MM.1S (cell line): ENCODE measurements around the gene RSBN1.

Experiments used
- DNase-seq: peaks from one replicate; pipeline ENCODE4 v3.0.0-alpha.2; 2015
- H2AFZ ChIP-seq: fragments of 300-600 bp; sonication (generic); 2 replicates; pipeline ENCODE4 v1.6.0; 2016; ENCODE audit warnings: antibody characterized with exemption, low read length
- H3F3A ChIP-seq: fragments of 300-600 bp; sonication (generic); 2 replicates; pipeline ENCODE4 v1.6.1; 2016; ENCODE audit warnings: mild to moderate bottlenecking, antibody characterized with exemption, low read length, moderate library complexity, mixed read lengths; ENCODE audit not compliant: insufficient read depth
- H3K27ac ChIP-seq: fragments of 300-600 bp; sonication (generic); 2 replicates; pipeline ENCODE4 v1.5.1; 2016; ENCODE audit warnings: mild to moderate bottlenecking, low read length
- H3K27me3 ChIP-seq: fragments of 300-600 bp; sonication (generic); replicated peaks from 2 replicates; pipeline ENCODE4 v1.6.0; 2016; ENCODE audit warnings: low read length; ENCODE audit not compliant: insufficient read depth
- H3K36me3 ChIP-seq: fragments of 300-600 bp; sonication (generic); replicated peaks from 2 replicates; pipeline ENCODE4 v1.6.1; 2016; ENCODE audit warnings: mild to moderate bottlenecking, low read length, mixed read lengths; ENCODE audit not compliant: insufficient read depth
- H3K4me1 ChIP-seq: fragments of 300-600 bp; sonication (generic); 2 replicates; pipeline ENCODE4 v1.6.1; 2016; ENCODE audit warnings: low read length, mixed read lengths
- H3K4me2 ChIP-seq: fragments of 300-600 bp; sonication (generic); 2 replicates; pipeline ENCODE4 v1.6.0; 2016; ENCODE audit warnings: low read depth, low read length
- H3K4me3 ChIP-seq: fragments of 300-600 bp; sonication (generic); 2 replicates; pipeline ENCODE4 v1.5.1; 2016; ENCODE audit warnings: low read length, mixed read lengths
- H3K79me2 ChIP-seq: fragments of 300-600 bp; sonication (generic); 2 replicates; pipeline ENCODE4 v1.6.1; 2016; ENCODE audit warnings: mixed run types, low read length, mixed read lengths
- H3K9ac ChIP-seq: fragments of 300-600 bp; sonication (generic); 2 replicates; pipeline ENCODE4 v1.6.1; 2016; ENCODE audit warnings: low read length, mixed read lengths
- H3K9me2 ChIP-seq: fragments of 300-600 bp; sonication (generic); replicated peaks from 2 replicates; pipeline ENCODE4 v1.6.1; 2016; ENCODE audit warnings: mild to moderate bottlenecking, low read length, mixed read lengths; ENCODE audit not compliant: insufficient read depth
- H3K9me3 ChIP-seq: fragments of 300-600 bp; sonication (generic); replicated peaks from 2 replicates; pipeline ENCODE4 v1.6.1; 2016; ENCODE audit warnings: mild to moderate bottlenecking, low read length, mixed read lengths; ENCODE audit not compliant: insufficient read depth
- H4K20me1 ChIP-seq: fragments of 300-600 bp; sonication (generic); 2 replicates; pipeline ENCODE4 v1.6.1; 2016; ENCODE audit warnings: mild to moderate bottlenecking, low read length, moderate library complexity, mixed read lengths; ENCODE audit not compliant: insufficient read depth
- EZH2 ChIP-seq: fragments of 300-600 bp; sonication (generic); optimal IDR thresholded peaks from 2 replicates; pipeline ENCODE3; 2017; ENCODE audit warnings: low read depth, mild to moderate bottlenecking, antibody characterized with exemption, low read length, mixed read lengths
- EZH2phosphoT487 ChIP-seq: fragments of 300-600 bp; sonication (generic); IDR thresholded peaks from 2 replicates; pipeline ENCODE4 v1.6.1; 2018; ENCODE audit warnings: antibody characterized with exemption, low read length
- TF ChIP-seq, protein P1 (sequence below): fragments of 300-600 bp; sonication (generic); IDR thresholded peaks from 2 replicates; pipeline ENCODE4 v1.5.1; 2016; ENCODE audit warnings: antibody characterized with exemption, low read length, mixed read lengths

Gene RSBN1

DNA sequence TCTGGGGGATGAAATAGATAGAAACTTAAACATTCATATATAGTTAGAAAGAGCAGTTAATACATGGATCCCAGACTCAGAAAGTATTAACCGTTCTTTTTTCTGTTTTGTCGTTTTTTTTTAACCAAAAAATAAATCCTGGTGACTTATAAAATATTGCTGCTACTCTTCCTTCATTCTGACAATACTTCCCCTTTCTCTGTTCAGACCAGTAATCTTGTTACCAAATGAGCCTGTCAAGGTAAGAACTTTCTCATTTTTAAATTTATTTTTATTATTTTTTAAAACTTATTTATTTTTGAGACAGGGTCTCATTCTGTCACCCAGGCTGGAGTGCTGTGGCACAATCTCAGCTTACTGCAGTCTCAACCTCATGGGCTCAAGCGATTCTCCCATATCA, 45.5 kb upstream of the RSBN1 start:
- H3K4me2 ChIP-seq, result no peak overlapping the region
- TF ChIP-seq EZH2phosphoT487, result no peak
- TF ChIP-seq, protein P1, sequence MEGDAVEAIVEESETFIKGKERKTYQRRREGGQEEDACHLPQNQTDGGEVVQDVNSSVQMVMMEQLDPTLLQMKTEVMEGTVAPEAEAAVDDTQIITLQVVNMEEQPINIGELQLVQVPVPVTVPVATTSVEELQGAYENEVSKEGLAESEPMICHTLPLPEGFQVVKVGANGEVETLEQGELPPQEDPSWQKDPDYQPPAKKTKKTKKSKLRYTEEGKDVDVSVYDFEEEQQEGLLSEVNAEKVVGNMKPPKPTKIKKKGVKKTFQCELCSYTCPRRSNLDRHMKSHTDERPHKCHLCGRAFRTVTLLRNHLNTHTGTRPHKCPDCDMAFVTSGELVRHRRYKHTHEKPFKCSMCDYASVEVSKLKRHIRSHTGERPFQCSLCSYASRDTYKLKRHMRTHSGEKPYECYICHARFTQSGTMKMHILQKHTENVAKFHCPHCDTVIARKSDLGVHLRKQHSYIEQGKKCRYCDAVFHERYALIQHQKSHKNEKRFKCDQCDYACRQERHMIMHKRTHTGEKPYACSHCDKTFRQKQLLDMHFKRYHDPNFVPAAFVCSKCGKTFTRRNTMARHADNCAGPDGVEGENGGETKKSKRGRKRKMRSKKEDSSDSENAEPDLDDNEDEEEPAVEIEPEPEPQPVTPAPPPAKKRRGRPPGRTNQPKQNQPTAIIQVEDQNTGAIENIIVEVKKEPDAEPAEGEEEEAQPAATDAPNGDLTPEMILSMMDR, result no peak
- no peak for TF ChIP-seq EZH2
- peaks cover 17% of the 10 kb centered on the region for H3F3A ChIP-seq
- no peak overlapping the region for H3K9ac ChIP-seq
- H3K9me3 ChIP-seq, result no peaks in the 10 kb centered on the region
- H3K27me3 ChIP-seq, result no peaks in the 10 kb centered on the region
- no peak overlapping the region for H3K4me3 ChIP-seq
- no peaks in the 10 kb centered on the region for H3K9me2 ChIP-seq
- no peaks in the 10 kb centered on the region for H3K36me3 ChIP-seq
- DNase-seq, result no peak
- peaks cover 14% of the 10 kb centered on the region for H3K4me1 ChIP-seq
- no peak overlapping the region for H2AFZ ChIP-seq
- H3K79me2 ChIP-seq, result no peaks in the 10 kb centered on the region
- H3K27ac ChIP-seq, result no peak overlapping the region
- no peaks in the 10 kb centered on the region for H4K20me1 ChIP-seq

DNA sequence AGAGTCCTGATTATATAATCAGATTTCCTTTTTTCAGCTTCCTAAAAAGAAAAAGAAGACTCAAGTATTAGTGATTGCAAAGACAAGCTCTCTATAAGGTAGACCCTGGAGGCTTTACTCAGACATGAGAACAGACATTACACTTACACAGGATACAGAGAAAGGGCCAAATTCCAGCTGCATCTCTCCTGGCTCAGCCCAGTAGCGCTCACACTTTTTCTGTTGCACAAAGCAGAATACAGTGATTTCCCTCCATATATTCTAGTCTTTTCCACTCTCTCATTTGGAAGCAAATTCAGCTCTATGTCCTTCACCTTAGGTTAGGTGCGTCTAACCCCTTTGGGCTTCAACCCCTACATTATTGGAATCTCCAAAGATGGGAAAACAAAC, 44.1 kb upstream of the RSBN1 start:
- Histone ChIP-seq H3K9me2 (no peaks in the 10 kb centered on the region), H3K27me3 (no peaks in the 10 kb centered on the region), H3K9me3 (no peaks in the 10 kb centered on the region), H3K4me2 (no peak overlapping the region), H3K36me3 (no peaks in the 10 kb centered on the region), H3F3A (peaks cover 17% of the 10 kb centered on the region), H3K9ac (no peak overlapping the region), H3K27ac (no peak overlapping the region), H3K4me1 (peaks cover 14% of the 10 kb centered on the region), H3K79me2 (no peaks in the 10 kb centered on the region), H3K4me3 (no peak overlapping the region), H4K20me1 (no peaks in the 10 kb centered on the region), H2AFZ (no peak overlapping the region)
- TF ChIP-seq EZH2phosphoT487 (no peak), EZH2 (no peak)
- TF ChIP-seq, protein P1, result no peak
- DNase-seq, result no peak

DNA sequence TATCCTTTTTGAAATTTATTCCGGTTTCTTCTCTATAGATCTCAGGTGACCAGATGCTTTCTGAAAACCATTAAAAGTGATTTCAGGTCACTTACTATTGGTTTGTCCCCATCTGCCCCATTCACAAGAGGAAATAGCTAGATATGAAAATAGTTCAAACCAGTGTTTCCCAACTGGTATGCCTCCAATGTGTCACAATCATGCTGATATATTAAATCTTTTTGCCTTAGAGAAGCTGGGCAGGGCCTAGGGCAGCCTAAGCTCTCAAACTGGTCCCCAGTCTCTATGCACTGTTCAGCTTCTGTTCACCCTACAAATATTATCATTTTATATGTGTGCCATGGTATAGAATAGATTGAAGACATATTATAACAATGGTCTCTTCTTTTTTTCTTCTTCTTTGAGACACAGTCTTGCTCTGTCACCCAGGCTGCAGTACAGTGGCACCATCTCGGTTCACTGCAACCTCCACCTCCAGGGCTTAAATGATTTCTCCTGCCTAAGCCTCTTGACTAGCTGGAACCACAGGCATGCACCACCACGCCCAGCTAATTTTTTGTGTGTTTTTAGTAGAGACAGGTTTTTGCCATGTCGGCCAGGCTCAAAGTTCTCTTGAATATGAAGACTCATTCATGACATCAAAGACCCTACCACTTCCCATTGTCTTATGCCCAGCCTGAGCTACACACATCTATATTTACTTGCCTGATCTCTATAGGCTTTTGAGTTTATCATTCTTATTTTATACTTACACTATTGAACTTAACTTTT, 43.5 kb upstream of the RSBN1 start:
- Histone ChIP-seq H3K9me2 (no peaks in the 10 kb centered on the region), H3K9me3 (no peaks in the 10 kb centered on the region), H3F3A (peaks cover 17% of the 10 kb centered on the region), H3K4me3 (no peak overlapping the region), H4K20me1 (no peaks in the 10 kb centered on the region), H3K36me3 (no peaks in the 10 kb centered on the region), H3K4me1 (peaks cover 14% of the 10 kb centered on the region), H3K27me3 (no peaks in the 10 kb centered on the region), H3K9ac (no peak overlapping the region), H3K4me2 (no peak overlapping the region), H3K27ac (no peak overlapping the region), H2AFZ (no peak overlapping the region), H3K79me2 (no peaks in the 10 kb centered on the region)
- DNase-seq, result no peak
- TF ChIP-seq EZH2phosphoT487, result no peak
- TF ChIP-seq, protein P1, result no peak
- no peak for TF ChIP-seq EZH2
